ENCODE data around the gene ROGDI. TPM values are rescaled to one million over a fixed set of nuclear protein-coding genes. Genes with fewer than 3 reads are reported as not detected.

Gene ROGDI
- 1 to 10 TPM; 3.0 to 3.2 TPM for total RNA-seq

- no peaks in the 10 kb centered on the region for H3K27me3 Mint-ChIP-seq
- peaks cover 7% of the 10 kb centered on the region for H3K36me3 Mint-ChIP-seq
- peaks cover 13% of the 10 kb centered on the region for H3K4me1 Mint-ChIP-seq
- DNase-seq, result peak; percentile 77
- peak within 1 kb of the TSS; percentile 34 for H3K27ac Mint-ChIP-seq
- H3K4me3 Mint-ChIP-seq, result peak within 1 kb of the TSS; percentile 78
- no peaks in the 10 kb centered on the region for H3K9me3 Mint-ChIP-seq
Measured at GRCh38 chr16:4801962-4802658, at the start of gene ROGDI. TSS of gene ROGDI (minus strand) at chr16:4802633. CDS start at chr16:4802571, 62 bp downstream.

DNA sequence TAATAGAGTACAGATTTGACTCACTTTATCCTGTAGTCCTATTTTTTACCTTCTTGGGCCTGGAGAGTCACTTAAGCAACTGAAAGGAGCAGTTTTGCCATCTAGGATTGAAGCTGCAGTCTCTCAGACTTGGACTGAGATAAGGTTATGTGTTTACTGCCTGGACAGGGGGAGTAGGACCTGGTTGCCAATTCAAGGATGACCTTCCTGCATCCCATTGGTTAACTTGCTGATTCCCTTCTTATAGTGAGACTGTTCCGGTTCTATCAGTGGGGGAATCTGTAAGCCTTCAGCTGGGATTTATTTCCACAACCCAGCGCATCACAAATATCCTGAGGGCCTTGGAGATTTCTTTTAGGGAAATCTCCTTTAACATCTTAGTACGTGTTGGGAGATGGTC is 47.8 kb upstream of the ROGDI start:
- no peaks in the 10 kb centered on the region for H3K27me3 Mint-ChIP-seq
- H3K27ac Mint-ChIP-seq, result no peak overlapping the region
- H3K36me3 Mint-ChIP-seq, result peaks cover 16% of the 10 kb centered on the region
- no peak for DNase-seq
- no peak overlapping the region for H3K4me3 Mint-ChIP-seq
- H3K4me1 Mint-ChIP-seq, result peaks cover 49% of the 10 kb centered on the region
- no peaks in the 10 kb centered on the region for H3K9me3 Mint-ChIP-seq

GRCh38 chr16:4847774-4848587 is 45.5 kb upstream of the ROGDI start:
- Mint-ChIP-seq H3K27me3 (no peaks in the 10 kb centered on the region), H3K4me3 (peak overlapping the region; percentile 82), H3K27ac (peak overlapping the region; percentile 51), H3K36me3 (peaks cover 16% of the 10 kb centered on the region), H3K4me1 (peaks cover 55% of the 10 kb centered on the region), H3K9me3 (no peaks in the 10 kb centered on the region)
- peak; percentile 49 for DNase-seq

DNA sequence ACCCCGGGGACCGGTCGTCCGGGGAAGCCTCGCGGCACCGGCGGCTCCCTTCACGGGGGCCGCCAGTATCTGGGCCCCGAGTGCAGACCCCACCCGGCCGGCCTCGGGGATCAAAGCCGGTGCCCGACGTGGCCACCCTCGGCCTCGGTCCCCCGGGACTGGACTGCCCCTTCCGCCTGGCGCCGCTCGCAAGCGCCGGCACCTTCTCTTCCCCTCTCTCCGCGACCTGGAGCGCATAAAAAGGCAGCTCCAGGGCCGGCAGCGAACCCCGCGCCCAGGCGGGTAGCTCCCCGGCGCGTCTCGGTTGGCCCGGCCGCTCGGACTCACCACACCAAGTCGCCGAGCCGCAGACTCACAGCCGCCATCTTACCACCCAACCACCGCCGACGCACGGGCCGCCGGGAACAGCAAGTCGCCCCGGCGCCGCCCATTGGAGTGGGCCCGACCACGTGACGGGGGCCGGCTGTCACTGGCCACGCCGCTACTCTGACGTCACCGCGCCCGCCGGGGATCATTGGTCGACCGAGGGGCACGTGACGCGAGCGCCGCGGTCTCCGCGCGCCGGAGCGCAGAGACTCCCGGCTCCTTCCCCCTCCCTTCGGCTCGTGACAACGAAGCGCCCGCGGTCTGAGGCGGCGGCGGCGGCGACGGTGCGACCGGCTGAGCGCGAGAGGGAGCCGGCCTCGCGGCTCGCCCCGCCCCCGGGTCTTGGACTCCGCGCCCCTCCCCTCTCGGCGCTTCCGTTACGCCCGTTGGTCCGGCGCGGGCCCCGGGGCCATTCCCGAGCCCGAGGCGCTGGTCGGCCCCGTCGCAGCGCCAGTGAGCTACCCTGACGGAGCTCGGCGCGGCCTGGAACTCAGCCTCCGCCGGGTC is 44.7 kb upstream of the ROGDI start, which contains the start of the genes GLYR1 and UBN1:
GLYR1 (minus strand) TSS at position 388 of the 873 bp plus-strand sequence; CDS start at position 365, 23 bp downstream.
UBN1 (plus strand) TSS at position 581 of the 873 bp plus-strand sequence. CDS start 5,437 bp downstream, outside the sequence.
- H3K27me3 Mint-ChIP-seq, result no peaks in the 10 kb centered on the region
- peak; percentile 100 for DNase-seq
- peaks cover 17% of the 10 kb centered on the region for H3K36me3 Mint-ChIP-seq
- peak within 1 kb of the TSS; percentile 89 for H3K4me3 Mint-ChIP-seq
- H3K27ac Mint-ChIP-seq, result peak within 1 kb of the TSS; percentile 88
- H3K4me1 Mint-ChIP-seq, result peaks cover 51% of the 10 kb centered on the region
- H3K9me3 Mint-ChIP-seq, result no peaks in the 10 kb centered on the region

GRCh38 chr16:4846503-4846900 is 44.1 kb upstream of the ROGDI start:
- peaks cover 17% of the 10 kb centered on the region for H3K36me3 Mint-ChIP-seq
- peaks cover 46% of the 10 kb centered on the region for H3K4me1 Mint-ChIP-seq
- DNase-seq, result peak; percentile 27
- H3K27ac Mint-ChIP-seq, result peak overlapping the region; percentile 76
- H3K9me3 Mint-ChIP-seq, result no peaks in the 10 kb centered on the region
- peak overlapping the region; percentile 89 for H3K4me3 Mint-ChIP-seq
- no peaks in the 10 kb centered on the region for H3K27me3 Mint-ChIP-seq

DNA sequence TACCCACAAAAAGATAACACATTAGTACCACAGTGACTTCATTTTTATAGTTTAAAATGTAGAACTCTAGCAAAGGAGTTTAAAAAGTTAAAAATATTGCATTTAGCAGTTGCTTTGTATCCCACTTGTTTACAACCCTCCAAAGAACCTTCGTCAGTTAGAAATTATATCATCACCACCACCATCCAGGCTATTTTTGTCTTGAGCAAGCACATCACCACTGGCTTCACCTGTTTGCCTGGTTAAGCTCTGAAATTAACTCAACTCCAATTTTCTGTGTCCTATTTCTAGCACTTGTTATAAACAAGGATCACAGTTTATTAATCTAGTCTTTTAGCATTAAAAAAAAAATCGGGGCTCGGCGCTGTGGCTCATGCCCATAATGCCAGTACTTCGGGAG is 38.6 kb upstream of the ROGDI start:
- no peak overlapping the region for H3K27ac Mint-ChIP-seq
- peaks cover 17% of the 10 kb centered on the region for H3K4me1 Mint-ChIP-seq
- no peak for DNase-seq
- no peak overlapping the region for H3K4me3 Mint-ChIP-seq
- H3K36me3 Mint-ChIP-seq, result peaks cover 20% of the 10 kb centered on the region
- no peaks in the 10 kb centered on the region for H3K27me3 Mint-ChIP-seq
- H3K9me3 Mint-ChIP-seq, result no peaks in the 10 kb centered on the region

GRCh38 chr16:4839942-4840341 is 37.5 kb upstream of the ROGDI start:
- no peak for DNase-seq
- H3K4me1 Mint-ChIP-seq, result peaks cover 9% of the 10 kb centered on the region
- no peaks in the 10 kb centered on the region for H3K9me3 Mint-ChIP-seq
- no peaks in the 10 kb centered on the region for H3K27me3 Mint-ChIP-seq
- H3K27ac Mint-ChIP-seq, result no peak overlapping the region
- peaks cover 15% of the 10 kb centered on the region for H3K36me3 Mint-ChIP-seq
- H3K4me3 Mint-ChIP-seq, result no peak overlapping the region

DNA sequence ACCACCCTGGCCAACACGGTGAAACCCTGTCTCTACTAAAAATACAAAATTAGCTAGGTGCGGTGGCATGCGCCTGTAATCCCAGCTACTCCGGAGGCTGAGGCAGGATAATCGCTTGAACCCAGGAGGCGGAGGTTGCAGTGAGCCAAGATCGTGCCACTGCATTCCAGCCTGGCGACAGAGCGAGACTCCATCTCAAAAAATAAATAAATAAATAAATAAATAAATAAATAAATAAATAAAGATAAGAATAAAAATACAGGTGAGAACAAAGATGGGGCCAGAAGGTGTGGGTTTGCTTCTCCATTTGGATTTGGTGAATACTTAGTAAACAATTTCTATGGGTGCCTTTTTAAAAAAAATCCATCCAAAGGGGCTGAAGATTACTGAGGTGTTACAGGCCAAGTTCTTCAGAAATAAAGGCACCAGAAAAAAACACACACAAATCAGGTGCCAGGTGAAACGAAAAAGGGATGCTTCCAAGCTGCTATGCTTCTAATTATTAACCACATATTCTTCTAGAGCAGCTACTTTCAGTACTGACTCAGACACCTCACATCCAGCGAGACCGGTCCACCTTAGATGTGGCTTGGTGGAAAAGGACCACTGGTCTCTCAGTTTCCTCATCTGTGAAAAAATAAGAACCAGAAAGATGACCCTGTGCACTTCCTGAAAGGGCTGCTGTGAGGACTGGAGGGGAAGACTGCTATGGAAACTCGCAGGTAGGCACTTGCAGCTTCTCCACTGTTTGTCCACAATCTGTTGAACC is 35.5 kb upstream of the ROGDI start:
- Mint-ChIP-seq H3K27ac (peak overlapping the region; percentile 34), H3K9me3 (no peaks in the 10 kb centered on the region), H3K27me3 (no peaks in the 10 kb centered on the region), H3K36me3 (peaks cover 11% of the 10 kb centered on the region), H3K4me3 (no peak overlapping the region), H3K4me1 (peaks cover 10% of the 10 kb centered on the region)
- DNase-seq, result no peak

DNA sequence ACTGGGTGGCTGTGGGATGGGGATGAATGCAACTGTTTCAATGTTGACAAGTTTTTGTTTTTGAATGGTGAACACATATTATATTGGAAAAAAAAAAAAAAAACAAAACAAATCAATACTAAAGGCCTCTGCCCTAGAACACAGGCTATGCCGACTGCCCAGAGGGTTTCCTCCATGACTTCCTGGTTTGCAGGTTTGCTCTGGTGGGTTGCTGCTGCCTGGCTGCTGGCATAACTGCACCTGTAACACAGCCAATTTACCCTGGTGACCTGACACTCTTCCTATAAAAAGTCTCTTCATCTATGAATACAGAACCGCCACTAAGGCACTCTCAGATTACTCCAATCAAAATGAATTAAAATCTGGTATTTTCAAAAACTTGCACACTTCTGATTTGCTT is 34.3 kb upstream of the ROGDI start:
- peaks cover 16% of the 10 kb centered on the region for H3K36me3 Mint-ChIP-seq
- no peak for DNase-seq
- no peak overlapping the region for H3K27ac Mint-ChIP-seq

GRCh38 chr16:4833584-4833983 is 31.2 kb upstream of the ROGDI start:
- Mint-ChIP-seq H3K4me1 (peaks cover 6% of the 10 kb centered on the region), H3K27ac (no peak overlapping the region), H3K27me3 (no peaks in the 10 kb centered on the region), H3K36me3 (peaks cover 20% of the 10 kb centered on the region), H3K4me3 (no peak overlapping the region), H3K9me3 (no peaks in the 10 kb centered on the region)
- no peak for DNase-seq

More for the DNA sequence above, 34.3 kb upstream of the ROGDI start:
- Mint-ChIP-seq H3K27me3 (no peaks in the 10 kb centered on the region), H3K4me3 (no peak overlapping the region), H3K4me1 (peaks cover 10% of the 10 kb centered on the region), H3K9me3 (no peaks in the 10 kb centered on the region)

DNA sequence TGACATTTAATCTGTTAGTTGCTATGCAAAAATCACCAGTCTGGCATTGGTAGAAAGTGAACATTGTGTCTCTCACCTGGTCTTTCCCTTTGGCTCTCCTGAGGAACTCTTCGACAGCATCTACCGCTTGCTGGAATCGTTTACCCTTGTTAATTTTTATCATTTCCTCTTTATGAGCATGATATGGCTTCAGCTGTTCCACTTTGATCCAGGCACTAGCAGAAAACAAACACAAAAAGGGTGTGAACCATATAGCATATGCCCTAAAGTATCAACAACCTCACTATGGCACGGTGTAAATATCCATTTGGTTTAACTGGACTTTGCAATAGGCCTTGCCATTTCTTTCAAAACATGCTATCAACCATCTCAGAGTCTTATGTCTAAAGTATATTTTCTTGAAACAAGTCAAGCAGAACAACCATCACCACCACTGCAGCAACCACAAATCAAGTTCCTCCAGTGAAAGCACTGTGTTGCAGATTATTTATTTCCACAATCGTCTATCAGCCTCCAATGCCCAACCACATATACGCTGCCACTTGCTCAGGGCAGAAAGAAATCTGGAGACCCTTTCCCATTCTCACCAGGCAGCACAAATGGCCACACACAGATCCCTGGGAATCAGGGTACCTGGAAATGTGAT is 30.4 kb upstream of the ROGDI start:
- H3K27ac Mint-ChIP-seq, result no peak overlapping the region
- no peak for DNase-seq
- no peak overlapping the region for H3K4me3 Mint-ChIP-seq
- H3K27me3 Mint-ChIP-seq, result no peaks in the 10 kb centered on the region
- H3K36me3 Mint-ChIP-seq, result peaks cover 24% of the 10 kb centered on the region
- H3K4me1 Mint-ChIP-seq, result peaks cover 6% of the 10 kb centered on the region
- H3K9me3 Mint-ChIP-seq, result no peaks in the 10 kb centered on the region

GRCh38 chr16:4831616-4832015 is 29.2 kb upstream of the ROGDI start:
- H3K27ac Mint-ChIP-seq, result no peak overlapping the region

GRCh38 chr16:4830408-4830807 is 28.0 kb upstream of the ROGDI start:
- Mint-ChIP-seq H3K27me3 (no peaks in the 10 kb centered on the region), H3K27ac (no peak overlapping the region), H3K36me3 (peaks cover 27% of the 10 kb centered on the region), H3K4me3 (no peak overlapping the region), H3K9me3 (no peaks in the 10 kb centered on the region), H3K4me1 (peaks cover 6% of the 10 kb centered on the region)
- DNase-seq, result no peak

More at GRCh38 chr16:4831616-4832015, 29.2 kb upstream of the ROGDI start:
- Mint-ChIP-seq H3K27me3 (no peaks in the 10 kb centered on the region), H3K9me3 (no peaks in the 10 kb centered on the region), H3K4me3 (no peak overlapping the region), H3K36me3 (peaks cover 27% of the 10 kb centered on the region), H3K4me1 (peaks cover 6% of the 10 kb centered on the region)
- no peak for DNase-seq
